H1 (cell line): ENCODE measurements around the gene TRPV6. TPM values are rescaled to one million over a fixed set of nuclear protein-coding genes. Genes with fewer than 3 reads are reported as not detected.

Experiments
- EZH2 ChIP-seq: fragments of 200-600 bp; sonication (generic); IDR thresholded peaks from 2 replicates; pipeline ENCODE4 v1.7.1; 2012; ENCODE audit warnings: low read depth, mild to moderate bottlenecking, moderate library complexity, low read length, inconsistent platforms; ENCODE audit not compliant: severe bottlenecking
- RAD21 ChIP-seq, 2 experiments: IDR thresholded peaks in 1 of 2; conservative IDR thresholded peaks in 1 of 2; 2 replicates each; pipeline ENCODE4 v1.6.1; 2011; ENCODE audit warnings: low read depth in 2 of 2, low read length in 2 of 2, improper control_type of control experiment in 1 of 2, inconsistent platforms in 1 of 2, mild to moderate bottlenecking in 1 of 2, moderate library complexity in 1 of 2
- polyA plus RNA-seq, 7 experiments: library from polyadenylated mRNA; depleted of rRNA in 3 of 7; stranded (reverse) in 5 of 7; unstranded in 2 of 7; fragments of >200 nt in 5 of 7; fragments of 200-250 nt in 2 of 7; gene quantifications; 1 replicate in 5 of 7; 2 replicates in 1 of 7; 4 replicates in 1 of 7; pipeline versions ENCODE4 v1.2.1 to v1.2.3, GENCODE V29; 2011 to 2013; ENCODE audit warnings: missing spikeins in 2 of 7, mixed read lengths in 2 of 7
- total RNA-seq: library from RNA; stranded (reverse); fragmentation: NEBNext Ultra II Directional; extraction: Animal tissue kit (Norgen Biotek cat#: 25700); gene quantifications from 2 replicates; pipeline ENCODE4 v1.2.1, GENCODE V29; 2021
- TF ChIP-seq, protein P1 (sequence below): IDR thresholded peaks from 2 replicates; pipeline ENCODE4 v1.6.1; 2012; ENCODE audit warnings: inconsistent platforms

The TRPV6 gene
- total and polyA plus RNA-seq, 2 of the 8 experiments (the other 6 are each of a cell fraction or from before 2014, with no cell fraction given) = 0.52 to 1.1 TPM

- TF ChIP-seq, protein P1, sequence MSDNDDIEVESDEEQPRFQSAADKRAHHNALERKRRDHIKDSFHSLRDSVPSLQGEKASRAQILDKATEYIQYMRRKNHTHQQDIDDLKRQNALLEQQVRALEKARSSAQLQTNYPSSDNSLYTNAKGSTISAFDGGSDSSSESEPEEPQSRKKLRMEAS = peak; percentile 100
- TF ChIP-seq RAD21 (IDR thresholded peaks at IDR 0.05 in 1 of 2, conservative IDR thresholded peaks at IDR 0.05 in 1 of 2; ENCODE audit: low read depth in 2 of 2, low read length in 2 of 2) (peak; percentile 33 to 47), EZH2 (no peak)
Observed at GRCh38 chr7:142925413-142925812, 39.9 kb upstream of the TRPV6 start (continued).
